Mesendoderm (in vitro differentiated cells): ENCODE measurements around the gene CAPZB.

Experiments
- DNase-seq: peaks from one replicate; pipeline ENCODE4 v3.0.0; 2013
- H2AK5ac ChIP-seq: 2 replicates; pipeline ENCODE4 v1.6.1; 2013; ENCODE audit warnings: low read length, inconsistent platforms
- H2BK120ac ChIP-seq: 2 replicates; pipeline ENCODE4 v1.6.1; 2013; ENCODE audit warnings: low read depth, mild to moderate bottlenecking, low read length, moderate library complexity, mixed read lengths
- H2BK15ac ChIP-seq: replicated peaks from 2 replicates; pipeline ENCODE4 v1.6.1; 2013; ENCODE audit warnings: low read depth, mild to moderate bottlenecking, moderate library complexity
- H2BK5ac ChIP-seq: 2 replicates; pipeline ENCODE4 v1.6.1; 2013; ENCODE audit warnings: low read length, inconsistent platforms
- H3K18ac ChIP-seq: 2 replicates; pipeline ENCODE4 v1.6.1; 2013; ENCODE audit warnings: mild to moderate bottlenecking, low read length, mixed read lengths
- H3K23ac ChIP-seq: one replicate; pipeline ENCODE4 v1.6.1; 2013; ENCODE audit warnings: low read length
- H3K27ac ChIP-seq: 2 replicates; pipeline ENCODE4 v1.5.1; 2013; ENCODE audit warnings: low read depth, mild to moderate bottlenecking, inconsistent platforms, low read length, moderate library complexity
- H3K27me3 ChIP-seq: 2 replicates; pipeline ENCODE4 v1.6.1; 2013; ENCODE audit warnings: low read length, control low read depth, mild to moderate bottlenecking, inconsistent platforms; ENCODE audit not compliant: insufficient read depth, poor library complexity
- H3K36me3 ChIP-seq: 2 replicates; pipeline ENCODE4 v1.6.1; 2013; ENCODE audit warnings: low read length, inconsistent platforms; ENCODE audit not compliant: control insufficient read depth, insufficient read depth
- H3K4ac ChIP-seq: one replicate; pipeline ENCODE4 v1.6.1; 2013; ENCODE audit warnings: low read depth, mild to moderate bottlenecking, low read length, moderate library complexity
- H3K4me1 ChIP-seq: 2 replicates; pipeline ENCODE4 v1.6.1; 2013; ENCODE audit warnings: low read depth, low read length, inconsistent platforms; ENCODE audit not compliant: control insufficient read depth
- H3K4me2 ChIP-seq: 2 replicates; pipeline ENCODE4 v1.6.1; 2013; ENCODE audit warnings: low read length
- H3K4me3 ChIP-seq: 2 replicates; pipeline ENCODE4 v1.5.1; 2013; ENCODE audit warnings: mild to moderate bottlenecking, low read length
- H3K56ac ChIP-seq: one replicate; pipeline ENCODE4 v1.6.1; 2013; ENCODE audit warnings: low read length
- H3K79me1 ChIP-seq: 2 replicates; pipeline ENCODE4 v1.6.1; 2013; ENCODE audit warnings: low read length, inconsistent platforms
- H3K79me2 ChIP-seq: 2 replicates; pipeline ENCODE4 v1.6.1; 2013; ENCODE audit warnings: mild to moderate bottlenecking, low read length; ENCODE audit not compliant: control insufficient read depth, insufficient read depth
- H3K9ac ChIP-seq: 2 replicates; pipeline ENCODE4 v1.6.1; 2013; ENCODE audit warnings: low read length, inconsistent platforms
- H4K5ac ChIP-seq: one replicate; pipeline ENCODE4 v1.6.1; 2013; ENCODE audit warnings: low read length
- H4K8ac ChIP-seq: one replicate; pipeline ENCODE4 v1.6.1; 2013; ENCODE audit warnings: low read depth, mild to moderate bottlenecking, control low read depth, low read length, moderate library complexity
- WGBS: extraction: QIAGEN DNeasy Blood & Tissue Kit; methylation state at CpG from one replicate; pipeline ENCODE4 v1.1.7; 2013; ENCODE audit warnings: low lambda C conversion rate, missing lambda C conversion rate; ENCODE audit not compliant: insufficient coverage; ENCODE audit errors: extremely low coverage; 5-methylcytosine and 5-hydroxymethylcytosine counted together

CAPZB gene

GRCh38 chr1:19437891-19438294 is 47.4 kb downstream of the CAPZB start:
- no peak overlapping the region for H4K8ac ChIP-seq
- no CpG with 5 or more reads among the region's 17 CpGs for WGBS
- H3K79me2 ChIP-seq: peaks cover 86% of the 10 kb centered on the region
- no peak overlapping the region for H2BK5ac ChIP-seq
- no peaks in the 10 kb centered on the region for H3K4me1 ChIP-seq
- no peak overlapping the region for H3K4me3 ChIP-seq
- H2AK5ac ChIP-seq: no peak overlapping the region
- no peak overlapping the region for H3K9ac ChIP-seq
- H3K36me3 ChIP-seq: no peaks in the 10 kb centered on the region
- H3K56ac ChIP-seq: no peak overlapping the region
- no peak overlapping the region for H3K23ac ChIP-seq
- DNase-seq: no peak
- no peak overlapping the region for H2BK15ac ChIP-seq
- no peak overlapping the region for H3K4me2 ChIP-seq
- no peak overlapping the region for H2BK120ac ChIP-seq
- H3K4ac ChIP-seq: no peak overlapping the region
- no peaks in the 10 kb centered on the region for H3K27me3 ChIP-seq
- H4K5ac ChIP-seq: no peak overlapping the region
- H3K27ac ChIP-seq: no peak overlapping the region
- H3K79me1 ChIP-seq: peaks cover 49% of the 10 kb centered on the region
- H3K18ac ChIP-seq: no peak overlapping the region

DNA sequence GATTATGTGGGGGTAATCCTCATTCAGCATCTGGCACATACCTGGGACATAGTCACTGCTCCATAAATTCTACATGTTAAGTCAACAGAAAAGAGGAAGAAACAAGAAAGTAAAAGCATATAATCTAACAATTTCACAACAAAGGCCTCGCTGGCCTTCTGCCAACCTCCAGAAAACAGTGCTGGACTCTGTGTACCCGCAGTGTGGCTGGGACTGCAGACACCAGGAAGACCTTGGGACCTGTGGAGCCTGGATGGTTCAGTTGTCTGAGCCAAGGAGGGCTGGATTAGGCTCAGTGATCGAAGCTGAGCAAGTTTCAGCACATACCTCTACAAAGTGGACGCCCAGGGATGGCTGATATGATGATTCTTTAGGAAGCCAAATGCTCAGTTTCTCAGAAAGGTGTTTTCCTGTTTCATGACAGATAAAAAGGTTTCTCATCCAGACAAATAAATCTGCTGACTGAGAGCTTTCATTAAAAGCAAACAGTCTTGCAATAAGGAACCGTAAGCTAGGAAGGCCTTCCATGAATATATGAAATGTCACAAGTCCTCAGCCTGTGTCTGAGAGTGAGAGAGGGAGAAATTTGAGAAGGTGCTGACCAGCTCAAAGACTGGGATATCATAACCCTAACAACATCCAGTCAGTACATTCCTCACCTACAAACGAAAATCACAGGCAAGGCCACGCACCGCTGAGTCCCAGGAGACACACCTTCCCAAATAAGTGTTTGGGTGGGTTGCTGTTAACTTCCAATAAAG is 48.4 kb downstream of the CAPZB start:
- Histone ChIP-seq H2BK120ac (no peak overlapping the region), H2BK5ac (no peak overlapping the region), H2AK5ac (no peak overlapping the region), H4K8ac (no peak overlapping the region), H3K4me1 (no peaks in the 10 kb centered on the region), H3K27ac (no peak overlapping the region), H3K36me3 (no peaks in the 10 kb centered on the region), H3K23ac (no peak overlapping the region), H3K4me2 (no peak overlapping the region), H3K18ac (no peak overlapping the region), H3K4me3 (no peak overlapping the region), H3K9ac (no peak overlapping the region), H2BK15ac (no peak overlapping the region), H4K5ac (no peak overlapping the region), H3K56ac (no peak overlapping the region), H3K79me1 (peaks cover 48% of the 10 kb centered on the region), H3K27me3 (no peaks in the 10 kb centered on the region), H3K79me2 (peaks cover 86% of the 10 kb centered on the region), H3K4ac (no peak overlapping the region)
- DNase-seq: no peak
- WGBS: no CpG with 5 or more reads among the region's 8 CpGs

GRCh38 chr1:19435851-19436455 is 49.4 kb downstream of the CAPZB start:
- Histone ChIP-seq H3K4ac (no peak overlapping the region), H2BK15ac (no peak overlapping the region), H4K8ac (no peak overlapping the region), H3K56ac (no peak overlapping the region), H2BK120ac (no peak overlapping the region), H3K27me3 (no peaks in the 10 kb centered on the region), H3K4me2 (no peak overlapping the region), H3K4me3 (no peak overlapping the region), H3K36me3 (no peaks in the 10 kb centered on the region), H3K9ac (no peak overlapping the region), H2AK5ac (no peak overlapping the region), H3K4me1 (no peaks in the 10 kb centered on the region), H3K79me1 (peaks cover 43% of the 10 kb centered on the region), H2BK5ac (no peak overlapping the region), H3K18ac (no peak overlapping the region), H3K23ac (no peak overlapping the region), H3K27ac (no peak overlapping the region), H4K5ac (no peak overlapping the region), H3K79me2 (peaks cover 86% of the 10 kb centered on the region)
- no peak for DNase-seq
- no CpG with 5 or more reads among the region's 13 CpGs for WGBS

- Histone ChIP-seq H4K8ac (no peak overlapping the region), H3K27ac (no peak overlapping the region), H3K23ac (no peak overlapping the region), H3K18ac (no peak overlapping the region), H2BK120ac (no peak overlapping the region), H3K4me2 (no peak overlapping the region), H3K36me3 (no peaks in the 10 kb centered on the region), H3K4me1 (no peaks in the 10 kb centered on the region), H2AK5ac (no peak overlapping the region), H3K27me3 (no peaks in the 10 kb centered on the region), H4K5ac (no peak overlapping the region), H2BK5ac (no peak overlapping the region), H3K79me1 (peaks cover 46% of the 10 kb centered on the region), H2BK15ac (no peak overlapping the region), H3K9ac (no peak overlapping the region), H3K4me3 (no peak overlapping the region), H3K79me2 (peaks cover 90% of the 10 kb centered on the region), H3K4ac (no peak overlapping the region), H3K56ac (no peak overlapping the region)
- DNase-seq: no peak
- no CpG with 5 or more reads among the region's 4 CpGs for WGBS
Observed at GRCh38 chr1:19435181-19435580, 50.2 kb downstream of the CAPZB start.

DNA sequence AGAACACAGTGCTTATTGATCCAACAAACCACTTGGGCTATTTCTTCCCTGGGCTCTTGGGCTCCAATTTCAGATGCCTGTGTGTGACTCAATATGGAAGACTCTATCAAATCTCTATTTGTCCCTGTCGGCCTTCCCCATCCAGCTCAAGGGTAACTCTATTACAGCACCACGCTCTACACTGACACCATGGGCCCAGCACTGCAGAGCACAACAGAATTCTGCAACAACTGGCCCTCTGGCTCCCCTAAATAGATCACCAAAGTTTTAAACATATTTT is 51.7 kb downstream of the CAPZB start:
- H3K27me3 ChIP-seq: no peaks in the 10 kb centered on the region

More for the DNA sequence above, 51.7 kb downstream of the CAPZB start:
- Histone ChIP-seq H3K79me2 (peaks cover 93% of the 10 kb centered on the region), H3K4me2 (no peak overlapping the region), H3K4me3 (no peak overlapping the region), H3K27ac (no peak overlapping the region), H3K23ac (no peak overlapping the region), H3K36me3 (no peaks in the 10 kb centered on the region), H3K56ac (no peak overlapping the region), H3K9ac (no peak overlapping the region), H4K5ac (no peak overlapping the region), H2BK120ac (no peak overlapping the region), H3K4ac (no peak overlapping the region), H4K8ac (no peak overlapping the region), H3K79me1 (peaks cover 50% of the 10 kb centered on the region), H2BK5ac (no peak overlapping the region), H2BK15ac (no peak overlapping the region), H3K18ac (no peak overlapping the region), H2AK5ac (no peak overlapping the region), H3K4me1 (no peaks in the 10 kb centered on the region)
- no CpG with 5 or more reads among the region's 2 CpGs for WGBS
- no peak for DNase-seq
